DOHH2 (cell line): ENCODE measurements around the gene PHC1.

Source experiments
- H3F3A ChIP-seq: fragments of 200-600 bp; sonication (generic), shearing (Covaris generic); 2 replicates; pipeline ENCODE4 v1.6.0; 2016; ENCODE audit warnings: antibody characterized with exemption, mild to moderate bottlenecking; ENCODE audit not compliant: control insufficient read depth, insufficient read depth
- H3K27ac ChIP-seq: fragments of 200-600 bp; sonication (generic); 2 replicates; pipeline ENCODE4 v1.5.1; 2014; ENCODE audit warnings: low read depth, mild to moderate bottlenecking, low read length, moderate library complexity
- H3K27me3 ChIP-seq: fragments of 200-600 bp; sonication (generic); 2 replicates; pipeline ENCODE4 v1.6.1; 2014; ENCODE audit warnings: mild to moderate bottlenecking, low read length, mixed read lengths; ENCODE audit not compliant: control insufficient read depth
- H3K36me3 ChIP-seq: fragments of 200-600 bp; sonication (generic); 2 replicates; pipeline ENCODE4 v1.6.1; 2014; ENCODE audit warnings: mild to moderate bottlenecking, low read length, moderate library complexity, mixed read lengths; ENCODE audit not compliant: control insufficient read depth
- H3K4me1 ChIP-seq: fragments of 200-600 bp; sonication (generic); 2 replicates; pipeline ENCODE4 v1.6.1; 2014; ENCODE audit warnings: mild to moderate bottlenecking, low read length, mixed read lengths; ENCODE audit not compliant: control insufficient read depth
- H3K4me2 ChIP-seq: fragments of 200-600 bp; sonication (generic); 2 replicates; pipeline ENCODE4 v1.6.0; 2014; ENCODE audit warnings: mild to moderate bottlenecking, low read length, moderate library complexity
- H3K4me3 ChIP-seq: fragments of 200-600 bp; sonication (generic); 2 replicates; pipeline ENCODE4 v1.5.1; 2014; ENCODE audit warnings: mild to moderate bottlenecking, low read length, mixed read lengths
- H3K79me2 ChIP-seq: fragments of 200-600 bp; sonication (generic); 2 replicates; pipeline ENCODE4 v1.6.1; 2014; ENCODE audit warnings: mild to moderate bottlenecking, low read length, mixed read lengths; ENCODE audit not compliant: control insufficient read depth
- H3K9me2 ChIP-seq: fragments of 200-600 bp; sonication (generic); replicated peaks from 2 replicates; pipeline ENCODE4 v1.6.1; 2014; ENCODE audit warnings: mild to moderate bottlenecking, low read length, mixed read lengths; ENCODE audit not compliant: control insufficient read depth
- H3K9me3 ChIP-seq: fragments of 200-600 bp; sonication (generic); 2 replicates; pipeline ENCODE4 v1.6.1; 2014; ENCODE audit warnings: antibody characterized with exemption, low read length, mixed read lengths; ENCODE audit not compliant: control insufficient read depth, insufficient read depth
- H4K20me1 ChIP-seq: fragments of 200-600 bp; sonication (generic); 2 replicates; pipeline ENCODE4 v1.6.0; 2014; ENCODE audit warnings: low read depth, mild to moderate bottlenecking, antibody characterized with exemption, low read length, moderate library complexity; ENCODE audit not compliant: control insufficient read depth, insufficient read depth
- EZH2phosphoT487 ChIP-seq: fragments of 200-600 bp; sonication (generic); IDR thresholded peaks from 2 replicates; pipeline ENCODE4 v1.6.1; 2017; ENCODE audit warnings: borderline replicate concordance, mild to moderate bottlenecking, antibody characterized with exemption, low read length, moderate library complexity, mixed read lengths
- TF ChIP-seq, protein P1 (sequence below): fragments of 200-600 bp; sonication (generic); IDR thresholded peaks from one replicate; pipeline ENCODE4 v1.5.1; 2014; ENCODE audit warnings: antibody characterized with exemption, mild to moderate bottlenecking, low read depth, low read length; ENCODE audit not compliant: poor library complexity, severe bottlenecking

The PHC1 gene

DNA sequence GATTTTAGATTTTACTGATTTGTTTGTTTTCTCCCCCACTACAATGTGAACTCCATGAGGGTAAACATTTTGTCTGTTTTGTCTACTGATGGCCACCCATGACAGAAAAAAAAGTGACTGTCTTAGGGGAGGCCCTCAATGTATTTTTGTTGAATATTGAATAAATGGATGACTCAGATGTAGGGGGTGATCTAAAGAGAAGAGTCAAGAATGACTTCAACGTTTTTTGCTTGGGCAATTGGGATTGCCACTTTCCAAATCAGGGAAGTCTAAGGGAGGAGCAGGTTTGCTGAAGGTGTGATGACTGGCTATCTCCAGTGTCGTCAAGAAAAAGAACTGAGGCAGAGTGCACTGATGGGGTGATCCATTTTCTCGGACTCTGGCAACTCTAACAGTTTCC lies 10.7 kb upstream of the PHC1 start:
- Histone ChIP-seq H3K27me3 (no peaks in the 10 kb centered on the region), H3F3A (no peaks in the 10 kb centered on the region), H4K20me1 (no peaks in the 10 kb centered on the region), H3K4me3 (no peak overlapping the region), H3K4me2 (no peak overlapping the region), H3K4me1 (peaks cover 33% of the 10 kb centered on the region), H3K36me3 (no peaks in the 10 kb centered on the region), H3K9me2 (no peaks in the 10 kb centered on the region), H3K27ac (no peak overlapping the region), H3K9me3 (no peaks in the 10 kb centered on the region), H3K79me2 (no peaks in the 10 kb centered on the region)
- TF ChIP-seq, protein P1, sequence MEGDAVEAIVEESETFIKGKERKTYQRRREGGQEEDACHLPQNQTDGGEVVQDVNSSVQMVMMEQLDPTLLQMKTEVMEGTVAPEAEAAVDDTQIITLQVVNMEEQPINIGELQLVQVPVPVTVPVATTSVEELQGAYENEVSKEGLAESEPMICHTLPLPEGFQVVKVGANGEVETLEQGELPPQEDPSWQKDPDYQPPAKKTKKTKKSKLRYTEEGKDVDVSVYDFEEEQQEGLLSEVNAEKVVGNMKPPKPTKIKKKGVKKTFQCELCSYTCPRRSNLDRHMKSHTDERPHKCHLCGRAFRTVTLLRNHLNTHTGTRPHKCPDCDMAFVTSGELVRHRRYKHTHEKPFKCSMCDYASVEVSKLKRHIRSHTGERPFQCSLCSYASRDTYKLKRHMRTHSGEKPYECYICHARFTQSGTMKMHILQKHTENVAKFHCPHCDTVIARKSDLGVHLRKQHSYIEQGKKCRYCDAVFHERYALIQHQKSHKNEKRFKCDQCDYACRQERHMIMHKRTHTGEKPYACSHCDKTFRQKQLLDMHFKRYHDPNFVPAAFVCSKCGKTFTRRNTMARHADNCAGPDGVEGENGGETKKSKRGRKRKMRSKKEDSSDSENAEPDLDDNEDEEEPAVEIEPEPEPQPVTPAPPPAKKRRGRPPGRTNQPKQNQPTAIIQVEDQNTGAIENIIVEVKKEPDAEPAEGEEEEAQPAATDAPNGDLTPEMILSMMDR = no peak
- TF ChIP-seq EZH2phosphoT487 = no peak

DNA sequence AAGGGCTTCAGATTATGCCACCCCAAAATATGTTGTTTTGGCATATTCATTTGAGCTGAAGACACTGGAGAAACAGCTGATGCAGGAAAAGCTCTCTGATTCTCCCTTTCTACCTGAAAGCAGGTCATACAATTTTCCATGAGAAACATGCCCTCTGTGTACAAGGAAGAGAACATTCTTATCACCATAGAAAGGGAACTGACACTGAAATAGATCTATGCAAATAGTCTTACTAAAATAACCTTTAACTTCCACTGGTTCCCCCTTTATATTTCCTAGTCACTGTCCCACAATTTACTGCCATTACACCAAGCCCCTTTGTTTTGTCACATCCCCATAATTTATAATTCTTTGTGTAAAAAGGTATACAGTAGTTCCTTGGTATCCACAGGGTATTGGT lies 9.6 kb upstream of the PHC1 start:
- Histone ChIP-seq H3K27ac (no peak overlapping the region), H3K9me2 (no peaks in the 10 kb centered on the region), H3K4me3 (peak overlapping the region; percentile 47), H3K4me1 (peaks cover 33% of the 10 kb centered on the region), H3K4me2 (peak overlapping the region; percentile 58), H3K27me3 (no peaks in the 10 kb centered on the region), H3K79me2 (no peaks in the 10 kb centered on the region), H4K20me1 (no peaks in the 10 kb centered on the region), H3K36me3 (no peaks in the 10 kb centered on the region), H3K9me3 (no peaks in the 10 kb centered on the region), H3F3A (no peaks in the 10 kb centered on the region)
- TF ChIP-seq, protein P1 = no peak
- TF ChIP-seq EZH2phosphoT487 = no peak

DNA sequence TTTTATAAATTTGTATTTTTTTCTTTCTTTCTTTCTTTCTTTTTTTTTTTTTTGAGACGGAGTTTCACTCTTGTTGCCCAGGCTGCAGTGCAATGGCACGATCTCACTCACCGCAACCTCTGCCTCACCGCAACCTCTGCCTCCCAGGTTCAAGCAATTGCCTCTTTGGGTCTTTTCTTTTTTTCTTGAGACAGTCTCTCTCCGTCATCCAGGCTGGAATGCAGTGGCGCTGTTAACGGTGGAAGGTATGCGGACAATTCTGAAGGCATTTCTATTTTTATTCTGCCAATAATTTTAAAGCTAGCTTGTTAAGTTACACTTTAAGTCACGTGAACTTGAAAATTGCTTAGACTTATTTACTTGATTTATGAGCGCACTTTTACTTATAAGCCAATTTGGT lies 8.8 kb upstream of the PHC1 start:
- Histone ChIP-seq H3K36me3 (no peaks in the 10 kb centered on the region), H3K4me3 (no peak overlapping the region), H3K9me3 (no peaks in the 10 kb centered on the region), H3K9me2 (no peaks in the 10 kb centered on the region), H4K20me1 (no peaks in the 10 kb centered on the region), H3K4me1 (peaks cover 33% of the 10 kb centered on the region), H3K27me3 (no peaks in the 10 kb centered on the region), H3F3A (no peaks in the 10 kb centered on the region), H3K4me2 (no peak overlapping the region), H3K79me2 (no peaks in the 10 kb centered on the region), H3K27ac (no peak overlapping the region)
- TF ChIP-seq EZH2phosphoT487 = no peak
- TF ChIP-seq, protein P1 = no peak
